HG03103 (cell line): ENCODE measurements around the gene AOC3.
"Not testable (repeated sequence)": the region's sequence is repeated elsewhere in the genome, so short reads cannot be mapped to it uniquely, and the experiment has no call there.

Source experiments
- ATAC-seq: cut with Tn5 transposase; IDR thresholded peaks from one replicate; pipeline ENCODE4 v1.9.1; 2021; ENCODE audit warnings: low read depth; ENCODE audit not compliant: unreplicated experiment

The AOC3 gene

GRCh38 chr17:42866631-42867575, 15.9 kb downstream of the AOC3 start:
- ATAC-seq = no peak

- not testable (repeated sequence) for ATAC-seq
Observed at GRCh38 chr17:42867694-42868261, 16.8 kb downstream of the AOC3 start.

- no peak for ATAC-seq
Observed at GRCh38 chr17:42868338-42868737, 17.3 kb downstream of the AOC3 start.

GRCh38 chr17:42871647-42872046, 20.6 kb downstream of the AOC3 start:
- ATAC-seq = no peak

GRCh38 chr17:42872251-42872965, 21.4 kb downstream of the AOC3 start:
- no peak for ATAC-seq

GRCh38 chr17:42873315-42873714, 22.3 kb downstream of the AOC3 start:
- ATAC-seq = no peak

GRCh38 chr17:42873932-42874695, 23.1 kb downstream of the AOC3 start:
- not testable (repeated sequence) for ATAC-seq

- no peak for ATAC-seq
Observed at GRCh38 chr17:42877037-42877436, 26.0 kb downstream of the AOC3 start.

- ATAC-seq = no peak
Observed at GRCh38 chr17:42878123-42878880, 27.3 kb downstream of the AOC3 start.

- ATAC-seq = no peak
Observed at GRCh38 chr17:42878924-42879595, 28.1 kb downstream of the AOC3 start.

GRCh38 chr17:42879596-42879985, 28.6 kb downstream of the AOC3 start:
- ATAC-seq = no peak

GRCh38 chr17:42880776-42881310, 29.8 kb downstream of the AOC3 start:
- no peak for ATAC-seq

GRCh38 chr17:42881706-42882105, 30.7 kb downstream of the AOC3 start:
- ATAC-seq = not testable (repeated sequence)

- ATAC-seq = no peak
Observed at GRCh38 chr17:42882166-42882565, 31.2 kb downstream of the AOC3 start.

- ATAC-seq = no peak
Observed at GRCh38 chr17:42883802-42884558, 33.0 kb downstream of the AOC3 start.

- ATAC-seq = not testable (repeated sequence)
Observed at GRCh38 chr17:42885806-42886205, 34.8 kb downstream of the AOC3 start.

GRCh38 chr17:42886283-42887176, 35.5 kb downstream of the AOC3 start:
- no peak for ATAC-seq
